Omental fat pad (tissue), 4 donors: Measurements from ENCODE around the gene AGRP. TPM values are rescaled to one million over a fixed set of nuclear protein-coding genes. Genes with fewer than 3 reads are reported as not detected.
"Not testable (repeated sequence)": the region's sequence is repeated elsewhere in the genome, so short reads cannot be mapped to it uniquely, and the experiment has no call there.

Experiments used
- ATAC-seq: fragments of 150-250 bp; one replicate; pipeline ENCODE4 v1.9.1; 2016; ENCODE audit warnings: mild to moderate bottlenecking, moderate library complexity; ENCODE audit not compliant: low FRiP score
- DNase-seq: peaks from one replicate; pipeline ENCODE4 v3.0.0-alpha.2; 2019; ENCODE audit warnings: low spot score
- CTCF ChIP-seq, 3 donors: fragments of 450-650 bp; IDR thresholded peaks; one replicate each; pipeline ENCODE4 v1.5.1; 2016 to 2017; ENCODE audit warnings: antibody characterized with exemption in 3 of 3, mild to moderate bottlenecking in 3 of 3, moderate library complexity in 2 of 3
- total RNA-seq, 4 donors: library from RNA; depleted of rRNA; stranded (reverse); fragments of >200 nt; gene quantifications; one replicate each; pipeline ENCODE4 v1.1.0, GENCODE V29; 2016

Gene AGRP
- total RNA-seq, 4 donors from 2014 or later = not detected

- ATAC-seq = no peak
- DNase-seq = no peak
- TF ChIP-seq CTCF (IDR thresholded peaks at IDR 0.05) = no peak
Measured at GRCh38 chr16:67517155-67517445, 33.8 kb upstream of the AGRP start.

- TF ChIP-seq CTCF (IDR thresholded peaks at IDR 0.05) = no peak
- ATAC-seq (peak; percentile 8), DNase-seq (no peak)
Measured at GRCh38 chr16:67516296-67517154, 33.2 kb upstream of the AGRP start.

- no peak for TF ChIP-seq CTCF (IDR thresholded peaks at IDR 0.05)
- ATAC-seq (peak; percentile 55), DNase-seq (peak; percentile 88)
Measured at GRCh38 chr16:67514382-67514828, 31.1 kb upstream of the AGRP start.

GRCh38 chr16:67513892-67514291, 30.5 kb upstream of the AGRP start:
- ATAC-seq, DNase-seq: not testable (repeated sequence)

GRCh38 chr16:67509016-67509415, 25.7 kb upstream of the AGRP start:
- no peak for TF ChIP-seq CTCF (IDR thresholded peaks at IDR 0.05)
- no peak for ATAC-seq
- DNase-seq = no peak

GRCh38 chr16:67506468-67506867, 23.1 kb upstream of the AGRP start:
- no peak for TF ChIP-seq CTCF (IDR thresholded peaks at IDR 0.05)
- DNase-seq (no peak), ATAC-seq (no peak)

GRCh38 chr16:67504031-67505021, 21.0 kb upstream of the AGRP start:
- TF ChIP-seq CTCF (IDR thresholded peaks at IDR 0.05) = no peak
- DNase-seq (no peak), ATAC-seq (peak; percentile 74)
